ENCODE data around the gene LCP1.

GRCh38 chr13:46101484-46102254 lies 80.3 kb downstream of the LCP1 start:
- TF ChIP-seq POLR2A (IDR thresholded peaks at IDR 0.05): no peak
- no peak for TF ChIP-seq CTCF (IDR thresholded peaks at IDR 0.05)

All from uterus (tissue), 2 donors.